Activated CD8-positive, alpha-beta memory T cell treated with anti-CD3 and anti-CD28 coated beads for 4 hours (primary cell): Measurements from ENCODE around the gene CHTOP.

Experiments used
- DNase-seq, 2 donors: peaks; one replicate each; pipeline ENCODE4 v3.0.0-alpha.2; 2020; ENCODE audit warnings: low read depth in 2 of 2

CHTOP gene

DNA sequence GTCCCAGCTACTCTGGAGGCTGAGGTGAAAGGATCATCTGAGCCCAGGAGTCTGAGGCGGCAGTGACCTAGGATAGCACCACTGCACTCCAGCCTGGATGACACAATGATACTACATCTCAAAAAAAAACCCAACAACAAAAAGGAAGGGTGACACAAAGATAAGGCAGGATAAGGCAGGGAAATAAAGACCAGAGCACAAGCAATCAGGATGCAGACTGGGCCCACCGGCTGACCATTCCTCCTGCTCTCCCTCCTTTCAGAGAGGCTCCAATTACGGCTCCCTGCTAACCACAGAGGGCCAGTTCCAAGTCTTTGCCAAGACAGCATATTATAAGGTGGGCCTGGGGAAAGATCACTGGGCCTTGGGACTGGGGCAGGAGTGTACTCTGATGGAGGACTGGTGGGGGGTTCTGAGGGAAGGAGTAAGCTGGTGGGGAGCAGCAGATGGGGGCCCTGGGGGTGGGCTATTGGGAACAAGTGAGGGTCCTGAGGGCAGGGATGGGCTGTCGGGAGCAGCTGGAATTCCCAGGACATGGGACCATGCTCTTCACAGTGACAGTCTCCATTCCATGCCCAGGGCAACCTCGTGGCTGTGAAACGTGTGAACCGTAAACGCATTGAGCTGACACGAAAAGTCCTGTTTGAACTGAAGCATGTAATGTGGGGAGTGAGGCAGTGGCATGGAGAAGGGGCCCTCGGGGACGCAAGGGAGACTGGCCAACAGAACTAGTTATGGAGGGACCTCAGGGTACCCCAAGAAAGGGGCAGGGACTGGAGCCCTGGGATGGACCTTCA, 51.9 kb downstream of the CHTOP start:
- DNase-seq: no peak

GRCh38 chr1:153687346-153688125, 53.7 kb downstream of the CHTOP start:
- DNase-seq: no peak

GRCh38 chr1:153688276-153688675, 54.4 kb downstream of the CHTOP start:
- DNase-seq: no peak

- DNase-seq: no peak
These were observed 55.0 kb downstream of the CHTOP start for GRCh38 chr1:153688736-153689328.

- no peak for DNase-seq
These were observed 59.6 kb downstream of the CHTOP start for GRCh38 chr1:153693466-153693865.
